Muscle of arm (tissue), 12 donors: Measurements from ENCODE around the gene ID1. TPM values are rescaled to one million over a fixed set of nuclear protein-coding genes. Genes with fewer than 3 reads are reported as not detected.
"Not testable (repeated sequence)": the region's sequence is repeated elsewhere in the genome, so short reads cannot be mapped to it uniquely, and the experiment has no call there.

Experiments
- DNase-seq: peaks from one replicate; pipeline ENCODE4 v3.0.0-alpha.2; 2013
- polyA plus RNA-seq, 12 donors: library from polyadenylated mRNA; unstranded; fragments of 120-200 nt; gene quantifications; one replicate each; pipeline ENCODE4 v1.2.1, GENCODE V29; 2013; ENCODE audit not compliant: insufficient read length in 12 of 12

ID1 gene
- polyA plus RNA-seq, 12 donors, result 14.1 to 44.6 (median 29.6) TPM; not detected in 1

- no peak for DNase-seq
Measured at GRCh38 chr20:31595380-31595653, 9.8 kb upstream of the ID1 start.

- DNase-seq, result peak; percentile 39
Measured at GRCh38 chr20:31595654-31596411, 9.3 kb upstream of the ID1 start.

GRCh38 chr20:31596412-31596715 is 8.7 kb upstream of the ID1 start:
- not testable (repeated sequence) for DNase-seq

- DNase-seq, result no peak
Measured at GRCh38 chr20:31596831-31597480, 8.1 kb upstream of the ID1 start.

- DNase-seq, result no peak
Measured at GRCh38 chr20:31597481-31597855, 7.6 kb upstream of the ID1 start.

GRCh38 chr20:31602431-31602778 is 2.7 kb upstream of the ID1 start:
- DNase-seq, result no peak

GRCh38 chr20:31602779-31603441 is 2.2 kb upstream of the ID1 start:
- DNase-seq, result no peak

- DNase-seq, result peak; percentile 93
Measured at GRCh38 chr20:31603822-31604566, 1.1 kb upstream of the ID1 start.

GRCh38 chr20:31604567-31605030 is 490 bp upstream of the ID1 start:
- no peak for DNase-seq

- DNase-seq, result no peak
Measured at GRCh38 chr20:31605902-31606803, 1.1 kb downstream of the ID1 start.

GRCh38 chr20:31606804-31607639 is 1.9 kb downstream of the ID1 start:
- peak; percentile 71 for DNase-seq

GRCh38 chr20:31607640-31608250 is 2.7 kb downstream of the ID1 start:
- DNase-seq, result peak; percentile 41

- peak; percentile 86 for DNase-seq
Measured at GRCh38 chr20:31608251-31608945, 3.3 kb downstream of the ID1 start.

- not testable (repeated sequence) for DNase-seq
Measured at GRCh38 chr20:31612271-31612640, 7.2 kb downstream of the ID1 start.

GRCh38 chr20:31615416-31615815 is 10.3 kb downstream of the ID1 start:
- no peak for DNase-seq

- no peak for DNase-seq
Measured at GRCh38 chr20:31617432-31618104, 12.5 kb downstream of the ID1 start.

- DNase-seq, result no peak
Measured at GRCh38 chr20:31620246-31620645, 15.2 kb downstream of the ID1 start.

GRCh38 chr20:31623123-31623505 is 18.0 kb downstream of the ID1 start:
- not testable (repeated sequence) for DNase-seq

GRCh38 chr20:31626534-31626933 is 21.4 kb downstream of the ID1 start:
- not testable (repeated sequence) for DNase-seq
